Right atrium auricular region (tissue), 2 donors: Measurements from ENCODE around the gene RGS9. TPM values are rescaled to one million over a fixed set of nuclear protein-coding genes. Genes with fewer than 3 reads are reported as not detected.

Experiments
- DNase-seq: peaks from one replicate; pipeline ENCODE4 v3.0.0-alpha.2; 2019; ENCODE audit warnings: low spot score
- H3K27ac ChIP-seq, 2 donors: fragments of 200-600 bp; sonication (generic); 1 replicate in 1 of 2; 2 replicates in 1 of 2; pipeline ENCODE4 v1.5.1; 2016 to 2019
- H3K27me3 ChIP-seq, 2 donors: fragments of 200-600 bp; sonication (generic); one replicate each; pipeline versions ENCODE4 v1.5.1 to v1.6.0; 2017 to 2019
- H3K36me3 ChIP-seq: fragments of 200-600 bp; sonication (generic); one replicate; pipeline ENCODE4 v1.5.1; 2016
- H3K4me1 ChIP-seq, 2 donors: fragments of 200-600 bp; sonication (generic); one replicate each; pipeline versions ENCODE4 v1.5.1 to v1.6.0; 2017 to 2019
- H3K4me3 ChIP-seq, 2 donors: fragments of 200-600 bp; sonication (generic); 1 replicate in 1 of 2; 2 replicates in 1 of 2; pipeline ENCODE4 v1.5.1; 2017 to 2019; ENCODE audit warnings: mild to moderate bottlenecking in 1 of 2, moderate library complexity in 1 of 2
- H3K9me3 ChIP-seq, 2 donors: fragments of 200-600 bp; sonication (generic); one replicate each; pipeline ENCODE4 v1.5.1; 2019
- total RNA-seq, 2 donors: library from RNA; depleted of rRNA; stranded (reverse); fragments of >200 nt; gene quantifications; one replicate each; pipeline ENCODE4 v1.1.0, GENCODE V29; 2016
- TF ChIP-seq, protein P1 (sequence below), 2 donors: fragments of 200-600 bp; sonication (generic); IDR thresholded peaks; one replicate each; pipeline ENCODE4 v1.5.1; 2019; ENCODE audit warnings: antibody characterized with exemption in 2 of 2

RGS9 gene
- total RNA-seq, 2 donors from 2014 or later = 2.3 to 6.9 TPM

DNA sequence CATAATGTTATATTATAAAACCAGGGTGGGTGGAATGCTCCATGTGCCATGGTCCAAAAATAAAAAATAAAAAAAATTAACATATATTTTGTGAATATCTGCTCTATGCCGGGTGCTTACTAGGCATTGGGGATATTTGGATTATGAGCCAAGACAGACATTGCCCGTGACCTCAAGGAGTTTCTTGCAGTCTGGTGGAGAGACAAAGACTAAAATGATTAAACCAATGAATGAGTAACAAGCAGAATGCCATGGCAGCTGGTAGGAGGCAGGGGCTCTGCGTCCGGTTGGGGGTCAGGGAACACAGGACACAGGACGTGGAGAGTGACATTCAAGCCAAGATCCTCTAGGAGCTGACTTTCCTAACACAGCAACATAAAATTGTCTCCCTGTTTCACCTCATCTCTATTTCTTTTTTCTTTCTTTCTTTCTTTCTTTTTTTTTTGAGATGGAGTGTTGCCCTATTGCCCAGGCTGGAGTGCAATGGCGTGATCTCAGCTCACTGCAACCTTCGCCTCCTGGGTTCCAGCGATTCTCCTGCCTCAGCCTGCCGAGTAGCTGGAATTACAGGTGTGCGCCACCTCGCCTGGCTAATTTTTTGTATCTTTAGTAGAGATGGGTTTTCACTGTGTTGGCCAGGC is 35.4 kb downstream of the RGS9 start:
- Histone ChIP-seq H3K27me3 (no peaks in the 10 kb centered on the region), H3K4me3 (no peak overlapping the region), H3K36me3 (no peaks in the 10 kb centered on the region), H3K4me1 (peaks cover 0 to 20% of the 10 kb centered on the region in 2 donors), H3K27ac (no peak overlapping the region), H3K9me3 (no peaks in the 10 kb centered on the region)
- TF ChIP-seq, protein P1, sequence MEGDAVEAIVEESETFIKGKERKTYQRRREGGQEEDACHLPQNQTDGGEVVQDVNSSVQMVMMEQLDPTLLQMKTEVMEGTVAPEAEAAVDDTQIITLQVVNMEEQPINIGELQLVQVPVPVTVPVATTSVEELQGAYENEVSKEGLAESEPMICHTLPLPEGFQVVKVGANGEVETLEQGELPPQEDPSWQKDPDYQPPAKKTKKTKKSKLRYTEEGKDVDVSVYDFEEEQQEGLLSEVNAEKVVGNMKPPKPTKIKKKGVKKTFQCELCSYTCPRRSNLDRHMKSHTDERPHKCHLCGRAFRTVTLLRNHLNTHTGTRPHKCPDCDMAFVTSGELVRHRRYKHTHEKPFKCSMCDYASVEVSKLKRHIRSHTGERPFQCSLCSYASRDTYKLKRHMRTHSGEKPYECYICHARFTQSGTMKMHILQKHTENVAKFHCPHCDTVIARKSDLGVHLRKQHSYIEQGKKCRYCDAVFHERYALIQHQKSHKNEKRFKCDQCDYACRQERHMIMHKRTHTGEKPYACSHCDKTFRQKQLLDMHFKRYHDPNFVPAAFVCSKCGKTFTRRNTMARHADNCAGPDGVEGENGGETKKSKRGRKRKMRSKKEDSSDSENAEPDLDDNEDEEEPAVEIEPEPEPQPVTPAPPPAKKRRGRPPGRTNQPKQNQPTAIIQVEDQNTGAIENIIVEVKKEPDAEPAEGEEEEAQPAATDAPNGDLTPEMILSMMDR (IDR thresholded peaks at IDR 0.05) = no peak
- DNase-seq = no peak

DNA sequence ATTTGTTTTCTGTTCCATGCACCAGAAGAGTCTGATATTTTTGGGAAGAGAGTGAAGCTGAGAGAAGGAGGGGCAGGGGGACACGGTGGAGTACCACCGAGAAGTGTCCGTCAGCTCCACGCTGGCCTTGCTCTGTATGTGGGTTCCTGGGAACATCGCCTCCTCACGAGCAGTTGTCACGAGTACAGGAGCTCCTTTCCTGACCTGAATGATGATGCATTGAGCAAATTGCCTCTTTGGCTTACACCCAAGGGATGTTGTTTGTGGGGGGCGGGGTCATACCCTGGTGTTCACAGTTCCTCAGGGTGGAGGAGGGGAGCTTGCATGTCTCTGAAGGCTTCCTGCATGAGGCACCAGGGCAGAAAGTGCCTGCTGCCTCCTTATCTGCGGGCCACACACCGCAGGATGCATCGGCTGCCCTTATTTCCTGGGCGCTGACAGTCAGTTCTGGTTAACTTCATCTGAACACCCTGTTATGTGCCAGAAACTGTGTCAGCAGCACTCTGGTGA is 36.2 kb downstream of the RGS9 start:
- no peak overlapping the region for H3K27ac ChIP-seq
- H3K27me3 ChIP-seq = no peaks in the 10 kb centered on the region
- no peak overlapping the region for H3K4me3 ChIP-seq
- H3K36me3 ChIP-seq = no peaks in the 10 kb centered on the region
- no peaks in the 10 kb centered on the region for H3K9me3 ChIP-seq
- DNase-seq = no peak
- TF ChIP-seq, protein P1 (IDR thresholded peaks at IDR 0.05) = no peak
- peaks cover 0 to 20% of the 10 kb centered on the region in 2 donors for H3K4me1 ChIP-seq

DNA sequence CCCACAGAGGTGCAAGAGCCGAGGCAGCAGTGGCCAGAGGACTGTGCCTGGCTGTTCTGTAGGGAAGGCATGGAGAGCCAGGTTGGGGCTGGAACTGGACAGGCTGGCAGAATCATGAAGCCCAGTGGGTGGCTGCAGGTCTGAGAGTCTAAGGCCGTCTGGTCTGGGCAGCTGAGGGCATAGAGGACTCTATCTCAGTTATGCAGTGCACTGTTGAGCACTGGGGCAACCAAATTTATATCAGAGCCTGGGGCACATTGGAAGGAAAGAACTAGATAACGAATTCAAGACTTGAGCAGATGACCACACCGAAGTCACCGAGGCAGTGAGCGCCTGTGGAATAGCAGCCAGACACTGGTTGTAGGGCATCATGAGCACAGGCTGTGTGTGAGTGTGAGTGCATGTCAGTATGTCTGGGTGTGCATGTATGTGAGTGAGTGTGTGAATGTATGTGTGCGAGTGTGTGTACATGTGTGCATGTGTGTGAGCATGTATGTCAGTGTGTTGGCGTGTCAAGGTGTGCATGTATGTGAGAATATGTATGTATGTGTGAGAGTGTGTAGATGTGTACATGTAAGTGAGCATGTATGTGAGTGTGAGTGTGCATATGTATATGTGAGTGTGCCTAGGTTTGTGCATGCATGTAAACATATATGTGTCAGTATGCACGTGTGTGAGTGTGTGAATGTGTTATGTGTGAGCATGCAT is 37.0 kb downstream of the RGS9 start:
- no peak overlapping the region for H3K27ac ChIP-seq
- peaks cover 0 to 20% of the 10 kb centered on the region in 2 donors for H3K4me1 ChIP-seq
- no peaks in the 10 kb centered on the region for H3K9me3 ChIP-seq
- no peaks in the 10 kb centered on the region for H3K36me3 ChIP-seq
- H3K4me3 ChIP-seq = no peak overlapping the region
- TF ChIP-seq, protein P1 (IDR thresholded peaks at IDR 0.05) = no peak
- DNase-seq = no peak
- no peaks in the 10 kb centered on the region for H3K27me3 ChIP-seq

DNA sequence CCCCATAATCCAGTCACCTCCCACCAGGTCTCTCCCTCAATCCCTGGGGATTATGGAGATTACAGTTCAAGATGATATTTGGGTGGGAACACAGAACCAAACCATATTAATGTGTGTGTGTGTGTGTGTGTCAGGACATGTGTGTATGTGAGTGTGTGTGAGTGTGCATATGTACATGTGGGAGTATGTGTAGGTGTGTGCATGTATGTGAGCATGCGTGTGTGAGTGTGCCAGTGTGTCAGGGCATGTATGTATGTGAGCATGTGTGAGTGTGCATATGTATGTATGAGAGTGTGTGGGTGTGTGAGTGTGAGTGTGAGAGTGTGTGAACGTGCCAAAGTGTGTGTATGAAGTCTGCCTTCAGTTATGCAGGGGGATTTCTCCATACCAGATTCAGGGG is 37.8 kb downstream of the RGS9 start:
- no peak for DNase-seq
- H3K27me3 ChIP-seq = no peaks in the 10 kb centered on the region
- H3K9me3 ChIP-seq = no peaks in the 10 kb centered on the region
- TF ChIP-seq, protein P1 (IDR thresholded peaks at IDR 0.05) = no peak
- no peaks in the 10 kb centered on the region for H3K36me3 ChIP-seq
- H3K4me3 ChIP-seq = no peak overlapping the region
- no peak overlapping the region for H3K27ac ChIP-seq
- peaks cover 0 to 20% of the 10 kb centered on the region in 2 donors for H3K4me1 ChIP-seq

DNA sequence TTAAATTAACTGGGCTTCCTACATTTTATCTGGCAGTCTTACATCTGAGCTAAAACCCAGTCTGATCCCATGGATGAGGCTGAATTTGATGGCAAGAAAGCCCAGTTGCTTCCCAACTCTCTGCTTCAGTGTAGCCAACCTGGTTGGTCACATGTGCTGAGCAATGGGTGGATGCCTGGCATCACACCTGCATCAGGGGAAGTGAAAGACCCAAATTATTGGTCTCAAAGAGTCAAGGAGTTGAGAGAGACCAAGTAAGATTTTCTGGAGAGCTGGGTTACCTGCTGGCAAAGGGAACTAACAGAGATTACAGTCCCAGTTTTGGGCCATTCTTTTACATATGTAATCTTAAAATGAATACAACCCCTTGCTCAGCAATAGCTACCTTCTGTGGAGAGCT is 38.8 kb downstream of the RGS9 start:
- Histone ChIP-seq H3K27me3 (no peaks in the 10 kb centered on the region), H3K4me1 (peaks cover 0 to 13% of the 10 kb centered on the region in 2 donors), H3K36me3 (no peaks in the 10 kb centered on the region), H3K4me3 (no peak overlapping the region), H3K27ac (no peak overlapping the region), H3K9me3 (no peaks in the 10 kb centered on the region)
- DNase-seq = no peak
- TF ChIP-seq, protein P1 (IDR thresholded peaks at IDR 0.05) = no peak
